ENCODE results near the gene HSPB9.
"Not testable (repeated sequence)": the region's sequence is repeated elsewhere in the genome, so short reads cannot be mapped to it uniquely, and the experiment has no call there.

The HSPB9 gene

GRCh38 chr17:42138749-42139492 lies 16.3 kb downstream of the HSPB9 start:
- FAIRE-seq, result no peak
- no peak for DNase-seq (ENCODE audit: insufficient read length)
- TF ChIP-seq POLR2AphosphoS5 (IDR thresholded peaks at IDR 0.05; ENCODE audit: low read depth, low read length), result no peak
- no peak for TF ChIP-seq POLR2A (IDR thresholded peaks at IDR 0.05; ENCODE audit: low read depth, low read length)
- no peak for TF ChIP-seq TAF1 (IDR thresholded peaks at IDR 0.05; ENCODE audit: borderline replicate concordance, low read depth, low read length)

GRCh38 chr17:42140690-42141089 lies 18.1 kb downstream of the HSPB9 start:
- FAIRE-seq, result not testable (repeated sequence)

GRCh38 chr17:42141382-42141781 lies 18.8 kb downstream of the HSPB9 start:
- DNase-seq (ENCODE audit: insufficient read length) (no peak), FAIRE-seq (no peak)
- TF ChIP-seq POLR2A (IDR thresholded peaks at IDR 0.05; ENCODE audit: low read depth, low read length) (no peak), TAF1 (IDR thresholded peaks at IDR 0.05; ENCODE audit: borderline replicate concordance, low read depth, low read length) (no peak), POLR2AphosphoS5 (IDR thresholded peaks at IDR 0.05; ENCODE audit: low read depth, low read length) (no peak)

More at GRCh38 chr17:42140690-42141089, 18.1 kb downstream of the HSPB9 start:
- DNase-seq (ENCODE audit: insufficient read length), result not testable (repeated sequence)

DNA sequence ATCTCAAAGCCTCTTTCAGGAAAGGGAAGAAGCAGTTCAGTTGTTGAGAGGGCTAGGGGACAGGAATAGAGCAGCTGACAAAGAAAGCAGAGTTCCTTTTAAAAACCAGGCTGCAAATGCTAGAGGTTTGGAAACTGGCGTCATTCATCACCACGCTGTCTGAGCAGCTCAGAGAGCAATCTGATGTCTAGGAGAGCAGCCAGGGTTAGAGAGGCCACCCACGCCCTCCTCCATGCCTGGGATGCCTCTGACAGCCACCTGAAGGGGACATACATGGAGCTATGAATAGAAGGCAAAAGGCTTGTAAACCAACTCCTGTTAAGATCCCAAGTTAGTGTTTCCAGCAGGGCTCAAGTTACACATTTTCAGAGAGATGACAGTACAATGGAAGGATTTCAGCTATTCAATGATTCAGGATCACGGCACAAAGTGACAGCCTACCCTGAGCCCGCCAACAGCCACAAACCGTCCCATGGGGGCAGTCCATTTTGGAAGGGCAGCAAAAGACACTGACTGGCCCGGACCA lies 19.8 kb downstream of the HSPB9 start:
- FAIRE-seq (no peak), DNase-seq (ENCODE audit: insufficient read length) (no peak)
- TF ChIP-seq POLR2AphosphoS5 (IDR thresholded peaks at IDR 0.05; ENCODE audit: low read depth, low read length), result no peak
- TF ChIP-seq POLR2A (IDR thresholded peaks at IDR 0.05; ENCODE audit: low read depth, low read length), result no peak
- no peak for TF ChIP-seq TAF1 (IDR thresholded peaks at IDR 0.05; ENCODE audit: borderline replicate concordance, low read depth, low read length)

DNA sequence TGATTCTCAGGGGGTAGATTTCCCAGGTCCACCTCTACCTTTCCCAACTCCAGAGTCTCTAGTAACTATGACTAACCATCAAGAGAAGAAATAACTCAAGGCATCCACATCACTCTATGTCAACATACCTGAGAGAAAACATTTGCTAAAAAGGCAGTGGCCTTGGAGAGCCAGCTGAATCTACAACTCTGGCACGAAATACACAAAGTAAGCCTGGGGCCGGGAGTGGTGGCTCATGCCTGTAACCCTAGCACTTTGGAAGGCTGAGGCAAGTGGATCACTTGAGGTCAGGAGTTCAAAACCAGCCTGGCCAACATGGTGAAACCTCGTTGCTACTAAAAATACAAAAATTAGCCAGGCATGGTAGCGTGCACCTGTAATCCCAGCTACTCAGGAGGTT lies 20.5 kb downstream of the HSPB9 start:
- DNase-seq (ENCODE audit: insufficient read length); FAIRE-seq: not testable (repeated sequence)

- FAIRE-seq, result no peak
- DNase-seq (ENCODE audit: insufficient read length), result no peak
- no peak for TF ChIP-seq POLR2AphosphoS5 (IDR thresholded peaks at IDR 0.05; ENCODE audit: low read depth, low read length)
- no peak for TF ChIP-seq TAF1 (IDR thresholded peaks at IDR 0.05; ENCODE audit: borderline replicate concordance, low read depth, low read length)
- TF ChIP-seq POLR2A (IDR thresholded peaks at IDR 0.05; ENCODE audit: low read depth, low read length), result no peak
Observed at GRCh38 chr17:42146911-42147607, 24.5 kb downstream of the HSPB9 start.

DNA sequence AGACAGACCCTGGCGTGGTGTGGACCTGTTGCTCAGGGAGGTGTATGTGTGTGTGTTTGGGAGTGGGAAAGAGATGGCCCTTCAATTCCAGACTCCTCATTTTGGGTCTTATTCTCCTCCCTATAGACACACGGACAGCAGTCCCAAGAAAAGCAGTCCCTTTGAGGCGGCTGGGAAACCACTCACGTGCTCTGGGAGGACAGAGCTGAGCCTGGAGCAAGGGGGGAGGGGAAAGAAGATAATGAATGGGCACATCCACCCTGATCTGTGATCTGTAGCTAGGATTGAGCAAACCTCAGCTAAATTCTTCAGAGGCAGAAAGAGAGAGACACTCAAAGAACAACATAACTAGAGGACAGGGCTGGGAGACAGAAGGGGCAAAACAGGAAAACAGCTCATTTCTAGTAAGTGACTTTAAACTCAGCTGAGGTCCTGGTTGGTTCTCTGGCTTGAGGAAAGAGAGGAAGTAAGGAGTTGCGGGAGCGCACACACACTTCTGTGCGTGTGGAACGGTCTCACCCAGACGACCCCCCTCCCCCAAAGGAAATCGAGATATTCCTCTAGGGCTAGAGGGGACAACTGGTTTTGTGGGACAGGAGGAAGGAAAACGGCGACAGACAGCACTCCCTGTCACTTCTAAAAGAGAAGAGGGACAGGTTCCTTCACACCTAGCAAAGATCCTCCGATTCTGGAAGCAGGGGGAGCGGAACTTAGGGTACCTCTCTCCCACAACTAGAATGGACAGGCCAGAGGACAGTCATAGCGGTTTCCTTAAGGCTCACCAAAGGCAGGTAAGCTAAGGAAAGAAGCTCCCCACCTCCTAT lies 31.5 kb downstream of the HSPB9 start:
- FAIRE-seq (peak; percentile 74), DNase-seq (ENCODE audit: insufficient read length) (no peak)
- no peak for TF ChIP-seq POLR2AphosphoS5 (IDR thresholded peaks at IDR 0.05; ENCODE audit: low read depth, low read length)
- TF ChIP-seq POLR2A (IDR thresholded peaks at IDR 0.05; ENCODE audit: low read depth, low read length), result no peak
- TF ChIP-seq TAF1 (IDR thresholded peaks at IDR 0.05; ENCODE audit: borderline replicate concordance, low read depth, low read length), result no peak; the same call in 1 of the 2 replicates

DNA sequence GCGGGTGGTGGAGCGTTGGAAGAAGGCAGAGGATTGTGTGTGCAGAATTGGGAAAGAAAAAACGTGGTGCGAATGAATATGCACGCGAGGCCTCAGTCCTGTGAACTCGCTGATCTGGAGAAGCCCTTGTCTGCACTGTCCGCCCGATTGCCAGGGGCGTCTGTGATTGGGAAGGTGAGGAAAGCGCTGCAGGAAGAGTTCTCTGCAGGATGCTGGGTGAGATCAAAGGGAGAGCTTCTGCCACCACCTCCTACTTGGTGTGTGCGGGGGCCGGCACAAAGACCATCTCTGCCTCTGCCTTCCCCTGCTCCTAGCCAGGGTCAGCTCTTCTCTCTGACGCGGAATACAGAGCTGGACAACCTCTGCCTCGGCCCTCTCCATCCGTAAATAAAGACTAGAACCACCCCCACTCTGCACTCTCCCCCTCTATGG lies 33.0 kb downstream of the HSPB9 start:
- TF ChIP-seq TAF1 (IDR thresholded peaks at IDR 0.05; ENCODE audit: borderline replicate concordance, low read depth, low read length), result no peak
- no peak for TF ChIP-seq POLR2A (IDR thresholded peaks at IDR 0.05; ENCODE audit: low read depth, low read length)
- no peak for TF ChIP-seq POLR2AphosphoS5 (IDR thresholded peaks at IDR 0.05; ENCODE audit: low read depth, low read length)
- DNase-seq (ENCODE audit: insufficient read length) (no peak), FAIRE-seq (no peak)

- FAIRE-seq, result no peak
- no peak for DNase-seq (ENCODE audit: insufficient read length)
- TF ChIP-seq TAF1 (IDR thresholded peaks at IDR 0.05; ENCODE audit: borderline replicate concordance, low read depth, low read length), result no peak
- TF ChIP-seq POLR2AphosphoS5 (IDR thresholded peaks at IDR 0.05; ENCODE audit: low read depth, low read length), result no peak
- no peak for TF ChIP-seq POLR2A (IDR thresholded peaks at IDR 0.05; ENCODE audit: low read depth, low read length)
Observed at GRCh38 chr17:42159796-42160530, 37.4 kb downstream of the HSPB9 start.

DNA sequence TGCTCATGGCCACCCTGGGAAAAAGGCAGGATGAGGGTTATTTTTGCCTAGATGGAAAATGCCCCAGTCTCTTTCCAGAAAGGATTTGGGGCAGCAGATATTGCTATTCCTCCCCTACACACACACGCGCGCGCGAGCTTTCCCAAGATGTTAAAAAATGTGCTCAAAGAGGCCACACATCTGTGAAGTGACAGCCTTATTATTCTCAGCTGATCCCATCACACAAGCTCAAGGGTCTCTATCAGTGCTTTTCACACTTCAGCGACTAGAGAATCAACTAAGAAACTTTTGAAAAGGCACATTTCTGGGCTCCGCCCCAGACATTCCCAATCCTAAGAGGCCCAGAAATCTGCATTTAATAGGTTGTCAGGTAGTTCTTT lies 37.9 kb downstream of the HSPB9 start:
- TF ChIP-seq TAF1 (IDR thresholded peaks at IDR 0.05; ENCODE audit: borderline replicate concordance, low read depth, low read length) (no peak), POLR2A (IDR thresholded peaks at IDR 0.05; ENCODE audit: low read depth, low read length) (no peak), POLR2AphosphoS5 (IDR thresholded peaks at IDR 0.05; ENCODE audit: low read depth, low read length) (no peak)

GRCh38 chr17:42163113-42163512 lies 40.5 kb downstream of the HSPB9 start:
- DNase-seq (ENCODE audit: insufficient read length) (peak; percentile 45), FAIRE-seq (no peak)
- TF ChIP-seq POLR2A (IDR thresholded peaks at IDR 0.05; ENCODE audit: low read depth, low read length) (no peak), POLR2AphosphoS5 (IDR thresholded peaks at IDR 0.05; ENCODE audit: low read depth, low read length) (no peak), TAF1 (IDR thresholded peaks at IDR 0.05; ENCODE audit: borderline replicate concordance, low read depth, low read length) (no peak)

More for the DNA sequence above, 37.9 kb downstream of the HSPB9 start:
- DNase-seq (ENCODE audit: insufficient read length), result no peak
- no peak for FAIRE-seq

All from GM12892 (cell line).